SK-N-MC (cell line): ENCODE measurements around the gene CHTF18.

Source experiments
- EZH2 ChIP-seq: fragments of 200-600 bp; sonication (generic); IDR thresholded peaks from one replicate; pipeline ENCODE4 v1.6.1; 2017; ENCODE audit warnings: antibody characterized with exemption
- FOXP2 ChIP-seq: optimal IDR thresholded peaks from 2 replicates; pipeline ENCODE3; 2011; ENCODE audit warnings: mild to moderate bottlenecking, moderate library complexity; ENCODE audit not compliant: insufficient read depth; ENCODE audit errors: extremely low read length, control extremely low read depth
- POLR2AphosphoS5 ChIP-seq: IDR thresholded peaks from 2 replicates; pipeline ENCODE4 v1.6.1; 2012; ENCODE audit warnings: mild to moderate bottlenecking, low read depth, low read length, borderline replicate concordance

- TF ChIP-seq EZH2 (no peak), POLR2AphosphoS5 (no peak), FOXP2 (no peak)
Measured at GRCh38 chr16:785563-786535, 2.6 kb upstream of the CHTF18 start.
